Mesodermal cell (in vitro differentiated cells): ENCODE data around the gene PDE6B.
"Not testable (repeated sequence)": the region's sequence is repeated elsewhere in the genome, so short reads cannot be mapped to it uniquely, and the experiment has no call there.

Experiments
- H3K27ac ChIP-seq: 2 replicates; pipeline ENCODE4 v1.7.0; 2013; ENCODE audit warnings: mild to moderate bottlenecking, low read depth, low read length, moderate library complexity; ENCODE audit not compliant: severe bottlenecking
- H3K36me3 ChIP-seq: 2 replicates; pipeline ENCODE4 v1.7.1; 2013; ENCODE audit warnings: mild to moderate bottlenecking, low read length, moderate library complexity; ENCODE audit not compliant: control insufficient read depth, insufficient read depth
- H3K4me1 ChIP-seq: one replicate; pipeline ENCODE4 v1.7.1; 2013; ENCODE audit warnings: mild to moderate bottlenecking, low read length; ENCODE audit not compliant: insufficient read depth, control insufficient read depth, poor library complexity, severe bottlenecking
- H3K4me3 ChIP-seq: 2 replicates; pipeline ENCODE4 v1.7.0; 2013; ENCODE audit warnings: low read length, control low read depth, mild to moderate bottlenecking; ENCODE audit not compliant: insufficient read depth, poor library complexity, severe bottlenecking; ENCODE audit errors: extremely low read depth
- H3K9me3 ChIP-seq: 2 replicates; pipeline ENCODE4 v1.7.1; 2013; ENCODE audit warnings: mild to moderate bottlenecking, low read length, moderate library complexity; ENCODE audit not compliant: control insufficient read depth
- WGBS, 2 experiments: methylation state at CpG; one replicate each; pipeline ENCODE4 v1.1.5; 2013; ENCODE audit warnings: missing lambda C conversion rate in 2 of 2; ENCODE audit not compliant: insufficient coverage in 2 of 2; 5-methylcytosine and 5-hydroxymethylcytosine counted together

The PDE6B gene

GRCh38 chr4:587671-588350 lies 37.6 kb upstream of the PDE6B start:
- Histone ChIP-seq H3K4me1 (no peaks in the 10 kb centered on the region), H3K9me3 (no peaks in the 10 kb centered on the region), H3K4me3 (no peak overlapping the region), H3K36me3 (no peaks in the 10 kb centered on the region), H3K27ac (no peak overlapping the region)
- WGBS, 2 experiments, result 86 to 90% methylated on average over 22 to 25 of the region's 25 CpGs

- WGBS, 2 experiments, result 89 to 94% methylated on average over 32 to 34 of the region's 36 CpGs
- Histone ChIP-seq H3K4me1 (no peaks in the 10 kb centered on the region), H3K4me3 (no peak overlapping the region), H3K36me3 (no peaks in the 10 kb centered on the region), H3K9me3 (no peaks in the 10 kb centered on the region), H3K27ac (no peak overlapping the region)
Measured at GRCh38 chr4:588351-588849, 37.0 kb upstream of the PDE6B start.

GRCh38 chr4:589219-589963 lies 36.0 kb upstream of the PDE6B start:
- no peaks in the 10 kb centered on the region for H3K4me1 ChIP-seq
- 87 to 92% methylated on average over 10 to 15 of the region's 16 CpGs for WGBS, 2 experiments
- H3K9me3 ChIP-seq, result no peaks in the 10 kb centered on the region
- no peaks in the 10 kb centered on the region for H3K36me3 ChIP-seq
- no peak overlapping the region for H3K4me3 ChIP-seq
- no peak overlapping the region for H3K27ac ChIP-seq

GRCh38 chr4:590313-590841 lies 35.0 kb upstream of the PDE6B start:
- WGBS, 2 experiments, result 88 to 97% methylated on average over 8 to 10 of the region's 12 CpGs
- Histone ChIP-seq H3K4me1 (no peaks in the 10 kb centered on the region), H3K4me3 (no peak overlapping the region), H3K9me3 (no peaks in the 10 kb centered on the region), H3K27ac (no peak overlapping the region), H3K36me3 (no peaks in the 10 kb centered on the region)

GRCh38 chr4:592178-592577 lies 33.2 kb upstream of the PDE6B start:
- WGBS, 2 experiments, result 88 to 100% methylated on average over 2 to 6 of the region's 13 CpGs
- not testable (repeated sequence) for H3K9me3 ChIP-seq, H3K4me3 ChIP-seq, H3K27ac ChIP-seq, H3K4me1 ChIP-seq, H3K36me3 ChIP-seq

- 87 to 91% methylated on average over 2 of the region's 5 CpGs for WGBS, 2 experiments
- Histone ChIP-seq H3K4me3 (no peak overlapping the region), H3K36me3 (no peaks in the 10 kb centered on the region), H3K27ac (no peak overlapping the region), H3K9me3 (no peaks in the 10 kb centered on the region), H3K4me1 (no peaks in the 10 kb centered on the region)
Measured at GRCh38 chr4:592825-593520, 32.4 kb upstream of the PDE6B start.

GRCh38 chr4:598925-599324 lies 26.4 kb upstream of the PDE6B start:
- Histone ChIP-seq H3K36me3 (no peaks in the 10 kb centered on the region), H3K9me3 (no peaks in the 10 kb centered on the region), H3K27ac (no peak overlapping the region), H3K4me1 (peaks cover 7% of the 10 kb centered on the region), H3K4me3 (no peak overlapping the region)
- WGBS, 2 experiments, result 90 to 100% methylated on average over 1 to 2 of the region's 3 CpGs

- Histone ChIP-seq H3K36me3 (no peaks in the 10 kb centered on the region), H3K9me3 (no peaks in the 10 kb centered on the region), H3K27ac (no peak overlapping the region), H3K4me1 (peaks cover 7% of the 10 kb centered on the region), H3K4me3 (no peak overlapping the region)
- WGBS, 2 experiments, result 92 to 95% methylated on average over 5 to 6 of the region's 6 CpGs
Measured at GRCh38 chr4:600166-600565, 25.2 kb upstream of the PDE6B start.

GRCh38 chr4:600850-601515 lies 24.4 kb upstream of the PDE6B start:
- WGBS, 2 experiments, result 50 to 65% methylated on average over 6 to 8 of the region's 11 CpGs
- peaks cover 7% of the 10 kb centered on the region for H3K4me1 ChIP-seq

More at GRCh38 chr4:600850-601515, 24.4 kb upstream of the PDE6B start:
- H3K9me3 ChIP-seq, result no peaks in the 10 kb centered on the region
- no peaks in the 10 kb centered on the region for H3K36me3 ChIP-seq
- no peak overlapping the region for H3K27ac ChIP-seq
- H3K4me3 ChIP-seq, result no peak overlapping the region
